SH-SY5Y (cell line): ENCODE data around the gene HOXD8.

Experiments
- GATA2 ChIP-seq: IDR thresholded peaks from 2 replicates; pipeline ENCODE4 v1.6.1; 2011; ENCODE audit warnings: mild to moderate bottlenecking, low read depth, low read length
- GATA3 ChIP-seq: IDR thresholded peaks from 2 replicates; pipeline ENCODE4 v1.6.1; 2011; ENCODE audit warnings: low read depth, mild to moderate bottlenecking, low read length, moderate library complexity

DNA sequence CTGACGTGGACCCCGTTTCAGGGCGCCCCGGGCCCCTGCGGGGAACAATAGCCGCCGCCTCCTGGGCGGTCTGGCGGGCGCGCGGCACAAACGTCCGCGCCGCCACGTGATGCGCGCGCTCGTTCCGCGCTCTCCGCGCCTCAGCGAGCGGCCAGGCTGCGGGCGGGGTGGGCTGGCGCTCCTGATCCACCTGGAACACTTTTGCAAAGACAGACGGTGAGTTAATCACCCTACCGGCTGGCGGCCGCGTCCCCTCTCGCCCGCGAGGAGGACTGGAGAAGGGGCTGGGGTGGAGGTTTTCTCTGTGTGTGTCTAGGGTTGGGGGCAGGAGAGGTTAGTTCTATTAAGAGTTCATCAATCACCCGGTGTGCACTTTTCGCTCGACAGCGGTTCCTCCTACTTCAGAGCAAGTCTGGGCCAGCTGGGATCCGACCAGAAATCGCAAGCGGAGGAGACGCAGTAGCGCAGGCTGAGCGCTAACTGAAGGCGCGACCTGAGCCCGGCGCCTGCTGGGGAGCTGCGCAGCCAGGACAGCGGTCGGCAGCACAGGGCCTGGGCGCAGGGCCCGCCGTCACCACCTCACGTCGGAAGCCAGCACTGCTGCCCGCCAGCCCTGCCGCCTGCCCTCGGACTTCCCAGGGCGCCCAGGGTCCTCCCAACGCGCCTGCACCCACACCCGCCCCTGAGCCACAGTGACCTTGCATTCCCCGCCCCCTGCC, 48.7 kb downstream of the HOXD8 start:
- no peak for TF ChIP-seq GATA2
- TF ChIP-seq GATA3, result no peak
